Neural cell (in vitro differentiated cells): ENCODE data around the gene KIF1B.
"Not testable (repeated sequence)": the region's sequence is repeated elsewhere in the genome, so short reads cannot be mapped to it uniquely, and the experiment has no call there.

Source experiments
- EP300 ChIP-seq: fragments of 450-650 bp; conservative IDR thresholded peaks from 2 replicates; pipeline ENCODE4 v1.6.1; 2014; ENCODE audit warnings: antibody characterized with exemption, mild to moderate bottlenecking, moderate library complexity; ENCODE audit not compliant: poor library complexity, severe bottlenecking
- POLR2AphosphoS5 ChIP-seq: IDR thresholded peaks from 2 replicates; pipeline ENCODE4 v1.6.1; 2012
- RAD21 ChIP-seq: fragments of 450-650 bp; conservative IDR thresholded peaks from 2 replicates; pipeline ENCODE4 v1.6.1; 2014; ENCODE audit warnings: antibody characterized with exemption, mild to moderate bottlenecking, moderate library complexity
- REST ChIP-seq: IDR thresholded peaks from 2 replicates; pipeline ENCODE4 v1.6.1; 2012; ENCODE audit warnings: borderline replicate concordance
- SMC3 ChIP-seq: fragments of 450-650 bp; conservative IDR thresholded peaks from 2 replicates; pipeline ENCODE4 v1.6.1; 2014; ENCODE audit warnings: antibody characterized with exemption, mild to moderate bottlenecking, moderate library complexity; ENCODE audit not compliant: poor library complexity
- TF ChIP-seq, protein P1 (sequence below): fragments of 450-650 bp; IDR thresholded peaks from 2 replicates; pipeline ENCODE4 v1.5.1; 2014; ENCODE audit warnings: antibody characterized with exemption, mild to moderate bottlenecking, moderate library complexity; ENCODE audit not compliant: poor library complexity, severe bottlenecking

- TF ChIP-seq, protein P1, sequence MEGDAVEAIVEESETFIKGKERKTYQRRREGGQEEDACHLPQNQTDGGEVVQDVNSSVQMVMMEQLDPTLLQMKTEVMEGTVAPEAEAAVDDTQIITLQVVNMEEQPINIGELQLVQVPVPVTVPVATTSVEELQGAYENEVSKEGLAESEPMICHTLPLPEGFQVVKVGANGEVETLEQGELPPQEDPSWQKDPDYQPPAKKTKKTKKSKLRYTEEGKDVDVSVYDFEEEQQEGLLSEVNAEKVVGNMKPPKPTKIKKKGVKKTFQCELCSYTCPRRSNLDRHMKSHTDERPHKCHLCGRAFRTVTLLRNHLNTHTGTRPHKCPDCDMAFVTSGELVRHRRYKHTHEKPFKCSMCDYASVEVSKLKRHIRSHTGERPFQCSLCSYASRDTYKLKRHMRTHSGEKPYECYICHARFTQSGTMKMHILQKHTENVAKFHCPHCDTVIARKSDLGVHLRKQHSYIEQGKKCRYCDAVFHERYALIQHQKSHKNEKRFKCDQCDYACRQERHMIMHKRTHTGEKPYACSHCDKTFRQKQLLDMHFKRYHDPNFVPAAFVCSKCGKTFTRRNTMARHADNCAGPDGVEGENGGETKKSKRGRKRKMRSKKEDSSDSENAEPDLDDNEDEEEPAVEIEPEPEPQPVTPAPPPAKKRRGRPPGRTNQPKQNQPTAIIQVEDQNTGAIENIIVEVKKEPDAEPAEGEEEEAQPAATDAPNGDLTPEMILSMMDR: peak; percentile 53
- peak; percentile 23 for TF ChIP-seq SMC3
- not testable (repeated sequence) for TF ChIP-seq POLR2AphosphoS5, REST, EP300
- peak; percentile 16 for TF ChIP-seq RAD21
Observed at GRCh38 chr1:10377365-10378029, 167.1 kb downstream of the KIF1B start.
